MG63 (cell line): ENCODE results near the gene MMP25. TPM values are rescaled to one million over a fixed set of nuclear protein-coding genes. Genes with fewer than 3 reads are reported as not detected.
A peak's percentile ranks its signal among the peaks of the same experiment; 100 is the strongest.

Experiments used
- DNase-seq: peaks from one replicate; pipeline ENCODE4 v3.0.0-alpha.2; 2020
- H3K27me3 ChIP-seq: fragments of 250-450 bp; sonication (Bioruptor Pico); 2 replicates; pipeline ENCODE4 v1.5.1; 2020; ENCODE audit warnings: mild to moderate bottlenecking, moderate library complexity
- H3K36me3 ChIP-seq: fragments of 250-450 bp; sonication (Bioruptor Pico); 2 replicates; pipeline ENCODE4 v1.5.1; 2020; ENCODE audit warnings: mild to moderate bottlenecking, moderate library complexity
- H3K4me3 ChIP-seq: fragments of 250-450 bp; sonication (Bioruptor Pico); 2 replicates; pipeline ENCODE4 v1.5.1; 2020; ENCODE audit warnings: mild to moderate bottlenecking, moderate library complexity
- H3K9me3 ChIP-seq: fragments of 250-450 bp; sonication (Bioruptor Pico); 2 replicates; pipeline ENCODE4 v1.5.1; 2020; ENCODE audit warnings: mild to moderate bottlenecking, moderate library complexity
- total RNA-seq: library from RNA; depleted of rRNA; stranded (reverse); fragments of >200 nt; shearing (Covaris generic); gene quantifications from 2 replicates; pipeline ENCODE4 v1.2.3, GENCODE V29; 2014; ENCODE audit warnings: low replicate concordance

The MMP25 gene
- total RNA-seq, 1 experiment from 2014 or later, result not detected

- DNase-seq, result no peak
These were observed 42.8 kb downstream of the MMP25 start for GRCh38 chr16:3088925-3089716.

GRCh38 chr16:3089717-3090592 lies 43.6 kb downstream of the MMP25 start:
- no peak for DNase-seq
- H3K4me3 ChIP-seq, result no peak overlapping the region
- no peaks in the 10 kb centered on the region; the same call in 1 of the 2 replicates for H3K27me3 ChIP-seq
- no peaks in the 10 kb centered on the region for H3K36me3 ChIP-seq
- no peaks in the 10 kb centered on the region for H3K9me3 ChIP-seq

More at GRCh38 chr16:3088925-3089716, 42.8 kb downstream of the MMP25 start:
- Histone ChIP-seq H3K9me3 (no peaks in the 10 kb centered on the region), H3K4me3 (no peak overlapping the region), H3K36me3 (no peaks in the 10 kb centered on the region), H3K27me3 (no peaks in the 10 kb centered on the region; the same call in 1 of the 2 replicates)

- H3K27me3 ChIP-seq, result no peaks in the 10 kb centered on the region; the same call in 1 of the 2 replicates
- no peak for DNase-seq
- H3K4me3 ChIP-seq, result no peak overlapping the region
- no peaks in the 10 kb centered on the region for H3K36me3 ChIP-seq
- no peaks in the 10 kb centered on the region for H3K9me3 ChIP-seq
These were observed 45.2 kb downstream of the MMP25 start for GRCh38 chr16:3091551-3091950.

- Histone ChIP-seq H3K36me3 (no peaks in the 10 kb centered on the region), H3K4me3 (no peak overlapping the region), H3K27me3 (no peaks in the 10 kb centered on the region; the same call in 1 of the 2 replicates), H3K9me3 (no peaks in the 10 kb centered on the region)
- no peak for DNase-seq
These were observed 46.2 kb downstream of the MMP25 start for GRCh38 chr16:3092501-3092941.

- no peaks in the 10 kb centered on the region; the same call in 1 of the 2 replicates for H3K27me3 ChIP-seq
- peak; percentile 12 for DNase-seq
- H3K4me3 ChIP-seq, result no peak overlapping the region
- H3K36me3 ChIP-seq, result no peaks in the 10 kb centered on the region
- no peaks in the 10 kb centered on the region for H3K9me3 ChIP-seq
These were observed 48.1 kb downstream of the MMP25 start for GRCh38 chr16:3094289-3095027.

GRCh38 chr16:3095869-3096268 lies 49.5 kb downstream of the MMP25 start:
- no peak overlapping the region for H3K4me3 ChIP-seq

GRCh38 chr16:3096362-3096761 lies 50.0 kb downstream of the MMP25 start:
- H3K36me3 ChIP-seq, result no peaks in the 10 kb centered on the region
- H3K9me3 ChIP-seq, result no peaks in the 10 kb centered on the region
- no peak for DNase-seq
- no peaks in the 10 kb centered on the region; the same call in 1 of the 2 replicates for H3K27me3 ChIP-seq
- H3K4me3 ChIP-seq, result no peak overlapping the region

More at GRCh38 chr16:3095869-3096268, 49.5 kb downstream of the MMP25 start:
- Histone ChIP-seq H3K9me3 (no peaks in the 10 kb centered on the region), H3K36me3 (no peaks in the 10 kb centered on the region), H3K27me3 (no peaks in the 10 kb centered on the region; the same call in 1 of the 2 replicates)
- no peak for DNase-seq

- Histone ChIP-seq H3K27me3 (no peaks in the 10 kb centered on the region; the same call in 1 of the 2 replicates), H3K4me3 (no peak overlapping the region), H3K9me3 (no peaks in the 10 kb centered on the region), H3K36me3 (no peaks in the 10 kb centered on the region)
- DNase-seq, result no peak
These were observed 50.9 kb downstream of the MMP25 start for GRCh38 chr16:3097266-3097665.

GRCh38 chr16:3098459-3099394 lies 52.4 kb downstream of the MMP25 start, which contains the start of gene ZSCAN10:
TSS of gene ZSCAN10 (minus strand) at chr16:3099294. CDS start at chr16:3092937, 6,357 bp downstream.
- no peaks in the 10 kb centered on the region for H3K9me3 ChIP-seq
- H3K4me3 ChIP-seq, result no peak within 1 kb of the TSS
- H3K36me3 ChIP-seq, result no peaks in the 10 kb centered on the region
- no peak for DNase-seq
- H3K27me3 ChIP-seq, result no peaks in the 10 kb centered on the region

- H3K4me3 ChIP-seq, result no peak overlapping the region
- H3K9me3 ChIP-seq, result no peaks in the 10 kb centered on the region
- H3K27me3 ChIP-seq, result no peaks in the 10 kb centered on the region
- no peak for DNase-seq
- no peaks in the 10 kb centered on the region for H3K36me3 ChIP-seq
These were observed 53.0 kb downstream of the MMP25 start for GRCh38 chr16:3099395-3099731.

GRCh38 chr16:3099732-3100499 lies 53.6 kb downstream of the MMP25 start:
- H3K36me3 ChIP-seq, result no peaks in the 10 kb centered on the region
- H3K4me3 ChIP-seq, result peak overlapping the region; percentile 11; the same call in 1 of the 2 replicates
- H3K27me3 ChIP-seq, result no peaks in the 10 kb centered on the region
- H3K9me3 ChIP-seq, result no peaks in the 10 kb centered on the region
- DNase-seq, result peak; percentile 91

- no peak for DNase-seq
- Histone ChIP-seq H3K27me3 (no peaks in the 10 kb centered on the region), H3K9me3 (no peaks in the 10 kb centered on the region), H3K36me3 (no peaks in the 10 kb centered on the region), H3K4me3 (no peak overlapping the region; the same call in 1 of the 2 replicates)
These were observed 54.9 kb downstream of the MMP25 start for GRCh38 chr16:3101018-3101840.

- H3K27me3 ChIP-seq, result no peaks in the 10 kb centered on the region
- no peak overlapping the region for H3K4me3 ChIP-seq
- H3K36me3 ChIP-seq, result no peaks in the 10 kb centered on the region
- DNase-seq, result no peak
- no peaks in the 10 kb centered on the region for H3K9me3 ChIP-seq
These were observed 55.6 kb downstream of the MMP25 start for GRCh38 chr16:3101841-3102470.
